GM12878 (cell line): Measurements from ENCODE around the gene SLC22A7. TPM values are rescaled to one million over a fixed set of nuclear protein-coding genes. Genes with fewer than 3 reads are reported as not detected.

Source experiments
- ATAC-seq: fragments of 200-7000 bp; cut with Tn5 transposase; 3 replicates; pipeline ENCODE4 v1.9.1; 2020; ENCODE audit warnings: mild to moderate bottlenecking, moderate library complexity
- BruUV-seq: library from RNA; stranded (reverse); fragments of 400-500 nt; replicated peaks from 2 replicates; lab custom pipeline; 2021; lab: Mats Ljungman, UMichigan
- CTCF ChIA-PET: fragments of 300-600 bp; sonication (Branson Sonifier 250); formaldehyde crosslinking; extraction: SDS; loops from one replicate; lab custom pipeline; 2021; ENCODE audit warnings: inconsistent platforms; lab: Yijun Ruan, JAX
- POLR2A ChIA-PET: fragments of 350-600 bp; formaldehyde crosslinking; extraction: SDS; loops from one replicate; lab custom pipeline; 2021; ENCODE audit warnings: inconsistent platforms; lab: Charles Lee
- RAD21 ChIA-PET: fragments of 300-600 bp; sonication (Branson Sonifier 250); formaldehyde crosslinking; loops from one replicate; lab custom pipeline; 2023; ENCODE audit warnings: antibody characterized with exemption; ENCODE audit not compliant: unreplicated experiment; lab: Charles Lee
- SMC1A ChIA-PET: fragments of 300-600 bp; sonication (Branson Sonifier 250); formaldehyde crosslinking; loops from one replicate; lab custom pipeline; 2023; ENCODE audit not compliant: unreplicated experiment, uncharacterized antibody; lab: Charles Lee
- DNase-seq: peaks from one replicate; pipeline ENCODE4 v3.0.0-alpha.2; 2011; ENCODE audit warnings: low read depth, low spot score
- FAIRE-seq: peaks from 3 replicates; lab custom pipeline; 2011; peaks lifted over from hg19 to GRCh38; lab: Jason Lieb, UNC
- H2AFZ ChIP-seq: 2 replicates; pipeline ENCODE4 v1.6.0; 2011; ENCODE audit warnings: low read depth, low read length, control low read depth; ENCODE audit not compliant: control insufficient read depth
- H3K27ac ChIP-seq: 2 replicates; pipeline ENCODE4 v1.5.1; 2011; ENCODE audit warnings: control low read depth; ENCODE audit not compliant: control insufficient read depth, insufficient read depth
- H3K27me3 ChIP-seq, 2 experiments: replicated peaks in 1 of 2; 2 replicates each; pipeline versions ENCODE4 v1.6.0 to v1.6.1; 2011; ENCODE audit warnings: low read length in 1 of 2; ENCODE audit not compliant: control insufficient read depth in 2 of 2, insufficient read depth in 2 of 2
- H3K36me3 ChIP-seq, 2 experiments: 2 replicates each; pipeline ENCODE4 v1.5.1; 2011; ENCODE audit warnings: low read length in 1 of 2; ENCODE audit not compliant: control insufficient read depth in 2 of 2, insufficient read depth in 2 of 2
- H3K4me1 ChIP-seq: 2 replicates; pipeline ENCODE4 v1.6.1; 2011; ENCODE audit warnings: mild to moderate bottlenecking, low read length, moderate library complexity, mixed read lengths; ENCODE audit not compliant: control insufficient read depth, insufficient read depth
- H3K4me2 ChIP-seq: 2 replicates; pipeline ENCODE4 v1.6.0; 2011; ENCODE audit warnings: control low read depth; ENCODE audit not compliant: control insufficient read depth, insufficient read depth
- H3K4me3 ChIP-seq: fragments of 200-600 bp; sonication (generic); 2 replicates; pipeline ENCODE4 v1.5.1; 2016
- H3K79me2 ChIP-seq: 2 replicates; pipeline ENCODE4 v1.6.0; 2011; ENCODE audit warnings: low read length; ENCODE audit not compliant: control insufficient read depth, insufficient read depth
- H3K9ac ChIP-seq: 2 replicates; pipeline ENCODE4 v1.8.0; 2011; ENCODE audit warnings: low read length, control low read depth, mixed read lengths; ENCODE audit not compliant: control insufficient read depth, insufficient read depth
- H3K9me3 ChIP-seq: replicated peaks from 3 replicates; pipeline ENCODE4 v1.5.1; 2011; ENCODE audit warnings: mild to moderate bottlenecking, low read length; ENCODE audit not compliant: control insufficient read depth, insufficient read depth
- H4K20me1 ChIP-seq: 2 replicates; pipeline ENCODE4 v1.6.0; 2011; ENCODE audit not compliant: control insufficient read depth, insufficient read depth
- CHD4 ChIP-seq: fragments of 200-600 bp; sonication (generic); IDR thresholded peaks from 2 replicates; pipeline ENCODE4 v1.6.1; 2016; ENCODE audit warnings: mild to moderate bottlenecking
- HDAC6 ChIP-seq: fragments of 200-600 bp; sonication (generic); IDR thresholded peaks from one replicate; pipeline ENCODE4 v1.8.0; 2017; ENCODE audit warnings: antibody characterized with exemption; ENCODE audit not compliant: unreplicated experiment
- KDM1A ChIP-seq: fragments of 200-600 bp; sonication (generic); IDR thresholded peaks from 2 replicates; pipeline ENCODE4 v1.6.1; 2016; ENCODE audit warnings: borderline replicate concordance
- POU2F2 ChIP-seq: IDR thresholded peaks from 3 replicates; pipeline ENCODE4 v1.6.1; 2011; ENCODE audit warnings: low read depth, mild to moderate bottlenecking, low read length, borderline replicate concordance
- SIN3A ChIP-seq: IDR thresholded peaks from 2 replicates; pipeline ENCODE4 v1.6.1; 2012; ENCODE audit warnings: low read depth, low read length, improper control_type of control experiment
- SUPT20H ChIP-seq: IDR thresholded peaks from 2 replicates; pipeline ENCODE4 v1.6.1; 2011; ENCODE audit warnings: low read depth, mild to moderate bottlenecking, low read length, moderate library complexity, borderline replicate concordance; ENCODE audit not compliant: control insufficient read depth
- ZNF217 ChIP-seq: fragments of 450-650 bp; IDR thresholded peaks from 2 replicates; pipeline ENCODE4 v1.6.1; 2017; ENCODE audit warnings: antibody characterized with exemption, mild to moderate bottlenecking
- ZNF622 ChIP-seq: fragments of 450-650 bp; IDR thresholded peaks from 2 replicates; pipeline ENCODE4 v1.6.1; 2017; ENCODE audit warnings: mild to moderate bottlenecking, inconsistent platforms
- WGBS: methylation state at CpG from one replicate; pipeline ENCODE4 v1.1.6; 2016; ENCODE audit warnings: low lambda C conversion rate; ENCODE audit not compliant: insufficient replicate concordance, insufficient coverage; ENCODE audit errors: missing lambda C conversion rate; 5-methylcytosine and 5-hydroxymethylcytosine counted together
- in situ Hi-C: fragments of 300-500 bp; cut with MboI; formaldehyde crosslinking; loops from 9 replicates; pipeline ENCODE4 v1.14.3; 2018; ENCODE audit warnings: mixed read lengths
- intact Hi-C: fragments of 100-400 bp; cut with micrococcal nuclease; formaldehyde crosslinking; loops from one replicate; pipeline ENCODE4 v1.14.2; 2022; ENCODE audit not compliant: unreplicated experiment
- polyA plus RNA-seq, 11 experiments: library from polyadenylated mRNA; depleted of rRNA in 4 of 11; unstranded in 6 of 11; stranded (reverse) in 5 of 11; fragments of >200 nt; fragmentation: Nextera tagmentation in 4 of 11; fragmentation: Illumina TruSeq in 1 of 11; extraction: Ambion mirVana in 4 of 11; extraction: Trizol in 1 of 11; gene quantifications; 1 replicate in 1 of 11; 2 replicates in 10 of 11; pipeline versions ENCODE4 v1.2.1 to v1.2.3, GENCODE V29; 2011 to 2016; ENCODE audit warnings: inconsistent platforms in 2 of 11, missing spikeins in 2 of 11, low read depth in 1 of 11
- total RNA-seq, 4 experiments: library from RNA; depleted of rRNA in 3 of 4; stranded (reverse); fragments of >200 nt in 3 of 4; fragmentation: Illumina TruSeq in 1 of 4; extraction: Trizol in 1 of 4; gene quantifications; 2 replicates each; pipeline versions ENCODE4 v1.2.1 to v1.2.3, GENCODE V29; 2013 to 2021
- TF ChIP-seq, protein P1 (sequence below): IDR thresholded peaks from 2 replicates; pipeline ENCODE4 v1.6.1; 2012; ENCODE audit warnings: low read length, inconsistent platforms
- TF ChIP-seq, protein P2 (sequence below): fragments of 450-650 bp; formaldehyde crosslinking; IDR thresholded peaks from 2 replicates; pipeline ENCODE4 v1.4.0; 2022; ENCODE audit warnings: mild to moderate bottlenecking, moderate library complexity

SLC22A7 gene
- total and polyA plus RNA-seq, 10 of the 15 experiments (the other 5 are each of a cell fraction or from before 2014, with no cell fraction given) = 0.08 to 0.31 TPM; not detected in 8

DNA sequence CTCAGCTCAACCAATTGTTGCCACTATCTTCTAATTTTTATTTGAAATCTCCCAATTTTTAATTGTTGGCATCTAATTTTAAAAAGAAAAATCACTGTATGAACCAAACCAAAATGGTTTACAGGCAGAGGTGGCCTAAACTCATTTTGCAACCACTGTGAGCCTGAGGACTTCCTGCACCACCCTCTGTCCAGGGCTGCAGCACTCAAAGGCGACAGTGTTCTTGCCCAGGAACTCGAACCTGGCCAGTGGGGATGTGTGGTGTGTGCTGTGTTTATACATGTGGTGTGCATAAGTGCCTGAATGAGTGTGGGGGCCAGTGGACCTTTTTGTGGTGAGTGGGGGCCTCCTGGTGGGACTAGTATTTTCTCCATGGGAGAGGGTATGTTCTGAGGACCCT lies 24.4 kb upstream of the SLC22A7 start:
- Histone ChIP-seq H3K27me3 (no peaks in the 10 kb centered on the region; a peak in 1 of 4 replicates), H3K4me3 (no peak overlapping the region), H3K27ac (no peak overlapping the region), H4K20me1 (no peaks in the 10 kb centered on the region), H3K4me1 (peaks cover 28% of the 10 kb centered on the region), H3K79me2 (no peaks in the 10 kb centered on the region), H3K9me3 (no peaks in the 10 kb centered on the region), H3K4me2 (no peak overlapping the region), H3K36me3 (no peaks in the 10 kb centered on the region), H2AFZ (no peak overlapping the region), H3K9ac (no peak overlapping the region)
- FAIRE-seq = peak; percentile 41
- POLR2A ChIA-PET = no interaction called here
- no peak for ATAC-seq
- CTCF ChIA-PET = interaction anchor here (0.9 to 1.4 kb wide), 2 partner anchors 61 to 234 kb away, joined by 3 read pairs; no protein-coding TSS in a partner anchor
- DNase-seq = no peak
- no TSS peak for BruUV-seq
- WGBS = 43% methylated on average over 2 of the region's 2 CpGs
- RAD21 ChIA-PET = no interaction called here
- SMC1A ChIA-PET = interaction anchor here (1.4 to 2.3 kb wide), 3 partner anchors 10 to 61 kb away, joined by 3 to 10 read pairs (median 5); no protein-coding TSS in a partner anchor
- intact Hi-C loops = no loop called here
- TF ChIP-seq POU2F2 = no peak
- TF ChIP-seq HDAC6 = no peak
- TF ChIP-seq SIN3A = no peak
- TF ChIP-seq SUPT20H = no peak
- TF ChIP-seq, all 136 proteins: peak for 0
- in situ Hi-C loops = no loop called here

DNA sequence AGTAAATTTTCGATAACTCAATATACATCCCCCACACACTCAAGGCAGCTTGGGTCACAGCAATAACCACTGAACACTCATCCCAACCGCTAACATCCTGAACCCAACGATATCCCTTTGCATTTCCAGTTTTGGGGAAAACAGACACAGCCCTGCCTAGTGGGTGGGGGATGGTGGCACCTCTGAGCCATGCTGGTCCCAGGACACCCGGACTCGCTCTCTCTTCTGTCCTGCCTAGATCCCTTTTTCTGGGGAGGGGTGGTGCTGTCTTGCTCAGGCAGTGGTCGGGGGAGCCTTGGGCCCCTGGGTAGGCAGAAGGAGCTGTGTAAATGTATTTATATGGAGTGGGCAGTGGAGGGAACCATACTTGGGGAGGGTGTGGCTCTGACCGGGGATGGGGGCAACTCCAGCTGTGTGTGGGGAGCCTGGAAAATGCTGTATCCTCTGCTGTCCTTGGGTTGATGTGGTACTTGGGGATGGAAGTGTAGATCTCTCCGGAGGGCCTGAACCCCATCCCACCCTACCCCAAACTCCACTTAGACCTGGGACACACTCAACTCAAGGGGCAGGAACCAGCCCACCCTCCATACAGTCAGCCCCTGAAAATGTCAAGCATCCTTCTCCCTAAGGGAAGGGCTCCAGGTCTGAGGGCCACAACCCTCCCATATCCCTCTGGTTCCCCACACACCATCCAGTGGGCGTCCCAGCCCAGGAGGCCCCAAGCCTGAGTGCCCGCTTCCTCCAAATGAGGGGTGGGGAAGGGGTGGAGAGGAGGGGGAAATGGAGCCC lies 23.7 kb upstream of the SLC22A7 start:
- Histone ChIP-seq H2AFZ (no peak overlapping the region), H3K79me2 (no peaks in the 10 kb centered on the region), H3K4me3 (no peak overlapping the region), H3K27ac (no peak overlapping the region), H3K36me3 (no peaks in the 10 kb centered on the region), H4K20me1 (no peaks in the 10 kb centered on the region), H3K4me2 (no peak overlapping the region), H3K27me3 (no peaks in the 10 kb centered on the region; a peak in 1 of 4 replicates), H3K9me3 (no peaks in the 10 kb centered on the region), H3K4me1 (peaks cover 23% of the 10 kb centered on the region), H3K9ac (no peak overlapping the region)
- no TSS peak for BruUV-seq
- ChIA-PET SMC1A (interaction anchor here (2.3 kb wide), 1 partner anchor 61 kb away, joined by 10 read pairs; no protein-coding TSS in a partner anchor), CTCF (interaction anchor here (0.9 kb wide), 1 partner anchor 233 kb away, joined by 3 read pairs; no protein-coding TSS in a partner anchor), RAD21 (no interaction called here), POLR2A (no interaction called here)
- no peak for TF ChIP-seq ZNF217
- TF ChIP-seq, protein P1, sequence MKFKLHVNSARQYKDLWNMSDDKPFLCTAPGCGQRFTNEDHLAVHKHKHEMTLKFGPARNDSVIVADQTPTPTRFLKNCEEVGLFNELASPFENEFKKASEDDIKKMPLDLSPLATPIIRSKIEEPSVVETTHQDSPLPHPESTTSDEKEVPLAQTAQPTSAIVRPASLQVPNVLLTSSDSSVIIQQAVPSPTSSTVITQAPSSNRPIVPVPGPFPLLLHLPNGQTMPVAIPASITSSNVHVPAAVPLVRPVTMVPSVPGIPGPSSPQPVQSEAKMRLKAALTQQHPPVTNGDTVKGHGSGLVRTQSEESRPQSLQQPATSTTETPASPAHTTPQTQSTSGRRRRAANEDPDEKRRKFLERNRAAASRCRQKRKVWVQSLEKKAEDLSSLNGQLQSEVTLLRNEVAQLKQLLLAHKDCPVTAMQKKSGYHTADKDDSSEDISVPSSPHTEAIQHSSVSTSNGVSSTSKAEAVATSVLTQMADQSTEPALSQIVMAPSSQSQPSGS = no peak
- TF ChIP-seq CHD4 = no peak
- TF ChIP-seq ZNF622 = no peak
- TF ChIP-seq KDM1A = no peak
- TF ChIP-seq, protein P2, sequence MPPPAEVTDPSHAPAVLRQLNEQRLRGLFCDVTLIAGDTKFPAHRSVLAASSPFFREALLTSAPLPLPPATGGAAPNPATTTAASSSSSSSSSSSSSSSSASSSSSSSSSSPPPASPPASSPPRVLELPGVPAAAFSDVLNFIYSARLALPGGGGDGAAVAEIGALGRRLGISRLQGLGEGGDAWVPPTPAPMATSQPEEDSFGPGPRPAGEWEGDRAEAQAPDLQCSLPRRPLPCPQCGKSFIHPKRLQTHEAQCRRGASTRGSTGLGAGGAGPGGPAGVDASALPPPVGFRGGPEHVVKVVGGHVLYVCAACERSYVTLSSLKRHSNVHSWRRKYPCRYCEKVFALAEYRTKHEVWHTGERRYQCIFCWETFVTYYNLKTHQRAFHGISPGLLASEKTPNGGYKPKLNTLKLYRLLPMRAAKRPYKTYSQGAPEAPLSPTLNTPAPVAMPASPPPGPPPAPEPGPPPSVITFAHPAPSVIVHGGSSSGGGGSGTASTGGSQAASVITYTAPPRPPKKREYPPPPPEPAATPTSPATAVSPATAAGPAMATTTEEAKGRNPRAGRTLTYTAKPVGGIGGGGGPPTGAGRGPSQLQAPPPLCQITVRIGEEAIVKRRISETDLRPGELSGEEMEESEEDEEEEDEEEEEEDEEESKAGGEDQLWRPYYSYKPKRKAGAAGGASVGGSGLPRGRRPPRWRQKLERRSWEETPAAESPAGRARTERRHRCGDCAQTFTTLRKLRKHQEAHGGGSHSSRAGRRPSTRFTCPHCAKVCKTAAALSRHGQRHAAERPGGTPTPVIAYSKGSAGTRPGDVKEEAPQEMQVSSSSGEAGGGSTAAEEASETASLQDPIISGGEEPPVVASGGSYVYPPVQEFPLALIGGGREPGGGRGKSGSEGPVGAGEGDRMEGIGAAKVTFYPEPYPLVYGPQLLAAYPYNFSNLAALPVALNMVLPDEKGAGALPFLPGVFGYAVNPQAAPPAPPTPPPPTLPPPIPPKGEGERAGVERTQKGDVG (CRISPR knock-in tag) = no peak
- in situ Hi-C loops (no loop called here), intact Hi-C loops (no loop called here)
- WGBS = 62% methylated on average over 10 of the region's 10 CpGs
- DNase-seq = no peak
- ATAC-seq = no peak
- FAIRE-seq = no peak
